Measurements from ENCODE around the gene PSMC2. TPM values are rescaled to one million over a fixed set of nuclear protein-coding genes. Genes with fewer than 3 reads are reported as not detected.

PSMC2 gene
- total and polyA plus RNA-seq, 10 of the 15 experiments (the other 5 are each of a cell fraction or from before 2014, with no cell fraction given) = 117 to 347 (median 220) TPM

DNA sequence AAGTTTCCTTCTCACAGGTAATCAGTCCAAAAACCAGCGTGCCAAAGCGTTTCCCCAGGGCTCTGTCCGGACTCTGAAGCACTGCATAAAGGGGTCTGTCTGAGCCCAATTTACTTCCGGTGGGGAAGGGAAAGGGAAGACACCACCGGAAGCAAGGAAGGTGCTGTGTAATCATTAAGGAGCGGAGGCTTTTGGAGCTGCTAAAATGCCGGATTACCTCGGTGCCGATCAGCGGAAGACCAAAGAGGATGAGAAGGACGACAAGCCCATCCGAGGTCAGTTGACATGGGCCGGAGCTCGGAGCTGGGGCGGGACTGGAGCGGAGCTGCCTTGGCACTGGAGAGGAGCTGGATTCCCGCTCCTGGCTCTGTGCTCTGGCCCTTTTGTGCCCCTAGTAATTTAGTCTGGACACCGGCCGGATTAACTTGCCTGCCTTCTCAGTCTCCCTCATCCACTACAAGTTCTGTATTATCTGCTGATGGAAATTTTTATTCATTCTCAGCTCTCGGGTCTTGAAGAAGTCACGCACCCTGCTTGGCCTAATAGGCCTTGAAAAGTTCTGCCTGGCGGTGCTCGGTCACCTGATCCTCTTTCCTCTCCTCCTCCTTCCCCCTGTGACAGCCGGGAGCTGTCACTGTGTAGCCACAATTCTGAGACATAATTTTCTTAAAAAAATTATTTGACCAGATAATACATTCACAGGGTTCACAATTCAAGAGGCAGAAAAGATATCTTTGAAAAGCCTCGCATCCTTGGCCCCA is at the start of gene PSMC2 (continued):
- TF ChIP-seq NFIC (IDR thresholded peaks at IDR 0.05; ENCODE audit: low read depth, low read length) (peak; percentile 37; the same call in 1 of the 2 replicates), CBX3 (IDR thresholded peaks at IDR 0.05; ENCODE audit: borderline replicate concordance, low read depth) (no peak), ZZZ3 (IDR thresholded peaks at IDR 0.05; ENCODE audit: control insufficient read depth, insufficient read length, low read depth) (no peak), SIX5 (IDR thresholded peaks at IDR 0.05; ENCODE audit: low read depth, low read length, severe bottlenecking) (peak; percentile 49), SMAD1 (IDR thresholded peaks at IDR 0.05; ENCODE audit: low read depth, partially characterized antibody) (no peak), RUNX3 (IDR thresholded peaks at IDR 0.05; ENCODE audit: low read length) (peak; percentile 68), BCL11A (IDR thresholded peaks at IDR 0.05; ENCODE audit: low read depth, low read length) (no peak), SMC3 (IDR thresholded peaks at IDR 0.05; ENCODE audit: borderline replicate concordance, low read length) (no peak), IKZF2 (IDR thresholded peaks at IDR 0.05) (peak; percentile 33 to 38; a peak in 2 of 4 replicates), SUZ12 (IDR thresholded peaks at IDR 0.05; ENCODE audit: unreplicated experiment) (no peak), TCF3 (IDR thresholded peaks at IDR 0.05; ENCODE audit: borderline replicate concordance, insufficient read depth, low read depth, low read length) (no peak)
- TF ChIP-seq, protein P1, sequence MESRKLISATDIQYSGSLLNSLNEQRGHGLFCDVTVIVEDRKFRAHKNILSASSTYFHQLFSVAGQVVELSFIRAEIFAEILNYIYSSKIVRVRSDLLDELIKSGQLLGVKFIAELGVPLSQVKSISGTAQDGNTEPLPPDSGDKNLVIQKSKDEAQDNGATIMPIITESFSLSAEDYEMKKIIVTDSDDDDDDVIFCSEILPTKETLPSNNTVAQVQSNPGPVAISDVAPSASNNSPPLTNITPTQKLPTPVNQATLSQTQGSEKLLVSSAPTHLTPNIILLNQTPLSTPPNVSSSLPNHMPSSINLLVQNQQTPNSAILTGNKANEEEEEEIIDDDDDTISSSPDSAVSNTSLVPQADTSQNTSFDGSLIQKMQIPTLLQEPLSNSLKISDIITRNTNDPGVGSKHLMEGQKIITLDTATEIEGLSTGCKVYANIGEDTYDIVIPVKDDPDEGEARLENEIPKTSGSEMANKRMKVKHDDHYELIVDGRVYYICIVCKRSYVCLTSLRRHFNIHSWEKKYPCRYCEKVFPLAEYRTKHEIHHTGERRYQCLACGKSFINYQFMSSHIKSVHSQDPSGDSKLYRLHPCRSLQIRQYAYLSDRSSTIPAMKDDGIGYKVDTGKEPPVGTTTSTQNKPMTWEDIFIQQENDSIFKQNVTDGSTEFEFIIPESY (IDR thresholded peaks at IDR 0.05) = no peak
- TF ChIP-seq, protein P2, sequence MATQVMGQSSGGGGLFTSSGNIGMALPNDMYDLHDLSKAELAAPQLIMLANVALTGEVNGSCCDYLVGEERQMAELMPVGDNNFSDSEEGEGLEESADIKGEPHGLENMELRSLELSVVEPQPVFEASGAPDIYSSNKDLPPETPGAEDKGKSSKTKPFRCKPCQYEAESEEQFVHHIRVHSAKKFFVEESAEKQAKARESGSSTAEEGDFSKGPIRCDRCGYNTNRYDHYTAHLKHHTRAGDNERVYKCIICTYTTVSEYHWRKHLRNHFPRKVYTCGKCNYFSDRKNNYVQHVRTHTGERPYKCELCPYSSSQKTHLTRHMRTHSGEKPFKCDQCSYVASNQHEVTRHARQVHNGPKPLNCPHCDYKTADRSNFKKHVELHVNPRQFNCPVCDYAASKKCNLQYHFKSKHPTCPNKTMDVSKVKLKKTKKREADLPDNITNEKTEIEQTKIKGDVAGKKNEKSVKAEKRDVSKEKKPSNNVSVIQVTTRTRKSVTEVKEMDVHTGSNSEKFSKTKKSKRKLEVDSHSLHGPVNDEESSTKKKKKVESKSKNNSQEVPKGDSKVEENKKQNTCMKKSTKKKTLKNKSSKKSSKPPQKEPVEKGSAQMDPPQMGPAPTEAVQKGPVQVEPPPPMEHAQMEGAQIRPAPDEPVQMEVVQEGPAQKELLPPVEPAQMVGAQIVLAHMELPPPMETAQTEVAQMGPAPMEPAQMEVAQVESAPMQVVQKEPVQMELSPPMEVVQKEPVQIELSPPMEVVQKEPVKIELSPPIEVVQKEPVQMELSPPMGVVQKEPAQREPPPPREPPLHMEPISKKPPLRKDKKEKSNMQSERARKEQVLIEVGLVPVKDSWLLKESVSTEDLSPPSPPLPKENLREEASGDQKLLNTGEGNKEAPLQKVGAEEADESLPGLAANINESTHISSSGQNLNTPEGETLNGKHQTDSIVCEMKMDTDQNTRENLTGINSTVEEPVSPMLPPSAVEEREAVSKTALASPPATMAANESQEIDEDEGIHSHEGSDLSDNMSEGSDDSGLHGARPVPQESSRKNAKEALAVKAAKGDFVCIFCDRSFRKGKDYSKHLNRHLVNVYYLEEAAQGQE (IDR thresholded peaks at IDR 0.05; ENCODE audit: low read depth, low read length) = peak; percentile 19; the same call in 1 of the 2 replicates
- TF ChIP-seq, protein P3, sequence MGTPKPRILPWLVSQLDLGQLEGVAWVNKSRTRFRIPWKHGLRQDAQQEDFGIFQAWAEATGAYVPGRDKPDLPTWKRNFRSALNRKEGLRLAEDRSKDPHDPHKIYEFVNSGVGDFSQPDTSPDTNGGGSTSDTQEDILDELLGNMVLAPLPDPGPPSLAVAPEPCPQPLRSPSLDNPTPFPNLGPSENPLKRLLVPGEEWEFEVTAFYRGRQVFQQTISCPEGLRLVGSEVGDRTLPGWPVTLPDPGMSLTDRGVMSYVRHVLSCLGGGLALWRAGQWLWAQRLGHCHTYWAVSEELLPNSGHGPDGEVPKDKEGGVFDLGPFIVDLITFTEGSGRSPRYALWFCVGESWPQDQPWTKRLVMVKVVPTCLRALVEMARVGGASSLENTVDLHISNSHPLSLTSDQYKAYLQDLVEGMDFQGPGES (IDR thresholded peaks at IDR 0.05) = no peak
- TF ChIP-seq, protein P4, sequence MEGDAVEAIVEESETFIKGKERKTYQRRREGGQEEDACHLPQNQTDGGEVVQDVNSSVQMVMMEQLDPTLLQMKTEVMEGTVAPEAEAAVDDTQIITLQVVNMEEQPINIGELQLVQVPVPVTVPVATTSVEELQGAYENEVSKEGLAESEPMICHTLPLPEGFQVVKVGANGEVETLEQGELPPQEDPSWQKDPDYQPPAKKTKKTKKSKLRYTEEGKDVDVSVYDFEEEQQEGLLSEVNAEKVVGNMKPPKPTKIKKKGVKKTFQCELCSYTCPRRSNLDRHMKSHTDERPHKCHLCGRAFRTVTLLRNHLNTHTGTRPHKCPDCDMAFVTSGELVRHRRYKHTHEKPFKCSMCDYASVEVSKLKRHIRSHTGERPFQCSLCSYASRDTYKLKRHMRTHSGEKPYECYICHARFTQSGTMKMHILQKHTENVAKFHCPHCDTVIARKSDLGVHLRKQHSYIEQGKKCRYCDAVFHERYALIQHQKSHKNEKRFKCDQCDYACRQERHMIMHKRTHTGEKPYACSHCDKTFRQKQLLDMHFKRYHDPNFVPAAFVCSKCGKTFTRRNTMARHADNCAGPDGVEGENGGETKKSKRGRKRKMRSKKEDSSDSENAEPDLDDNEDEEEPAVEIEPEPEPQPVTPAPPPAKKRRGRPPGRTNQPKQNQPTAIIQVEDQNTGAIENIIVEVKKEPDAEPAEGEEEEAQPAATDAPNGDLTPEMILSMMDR (IDR thresholded peaks at IDR 0.05 in 2 of 3, conservative IDR thresholded peaks at IDR 0.05 in 1 of 3; ENCODE audit: control insufficient read depth in 2 of 3, extremely low read depth in 1 of 3, insufficient read depth in 1 of 3, low read depth in 3 of 3, low read length in 3 of 3) = no peak
- TF ChIP-seq, protein P5, sequence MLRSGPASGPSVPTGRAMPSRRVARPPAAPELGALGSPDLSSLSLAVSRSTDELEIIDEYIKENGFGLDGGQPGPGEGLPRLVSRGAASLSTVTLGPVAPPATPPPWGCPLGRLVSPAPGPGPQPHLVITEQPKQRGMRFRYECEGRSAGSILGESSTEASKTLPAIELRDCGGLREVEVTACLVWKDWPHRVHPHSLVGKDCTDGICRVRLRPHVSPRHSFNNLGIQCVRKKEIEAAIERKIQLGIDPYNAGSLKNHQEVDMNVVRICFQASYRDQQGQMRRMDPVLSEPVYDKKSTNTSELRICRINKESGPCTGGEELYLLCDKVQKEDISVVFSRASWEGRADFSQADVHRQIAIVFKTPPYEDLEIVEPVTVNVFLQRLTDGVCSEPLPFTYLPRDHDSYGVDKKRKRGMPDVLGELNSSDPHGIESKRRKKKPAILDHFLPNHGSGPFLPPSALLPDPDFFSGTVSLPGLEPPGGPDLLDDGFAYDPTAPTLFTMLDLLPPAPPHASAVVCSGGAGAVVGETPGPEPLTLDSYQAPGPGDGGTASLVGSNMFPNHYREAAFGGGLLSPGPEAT (IDR thresholded peaks at IDR 0.05; ENCODE audit: low read depth) = peak; percentile 89
- TF ChIP-seq, protein P6, sequence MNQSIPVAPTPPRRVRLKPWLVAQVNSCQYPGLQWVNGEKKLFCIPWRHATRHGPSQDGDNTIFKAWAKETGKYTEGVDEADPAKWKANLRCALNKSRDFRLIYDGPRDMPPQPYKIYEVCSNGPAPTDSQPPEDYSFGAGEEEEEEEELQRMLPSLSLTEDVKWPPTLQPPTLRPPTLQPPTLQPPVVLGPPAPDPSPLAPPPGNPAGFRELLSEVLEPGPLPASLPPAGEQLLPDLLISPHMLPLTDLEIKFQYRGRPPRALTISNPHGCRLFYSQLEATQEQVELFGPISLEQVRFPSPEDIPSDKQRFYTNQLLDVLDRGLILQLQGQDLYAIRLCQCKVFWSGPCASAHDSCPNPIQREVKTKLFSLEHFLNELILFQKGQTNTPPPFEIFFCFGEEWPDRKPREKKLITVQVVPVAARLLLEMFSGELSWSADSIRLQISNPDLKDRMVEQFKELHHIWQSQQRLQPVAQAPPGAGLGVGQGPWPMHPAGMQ (IDR thresholded peaks at IDR 0.05; ENCODE audit: borderline replicate concordance) = no peak
